K562 (cell line): ENCODE measurements around the gene KBTBD12. TPM values are rescaled to one million over a fixed set of nuclear protein-coding genes. Genes with fewer than 3 reads are reported as not detected.

Source experiments
- ATAC-seq: fragments of 200-7000 bp; cut with Tn5 transposase; 3 replicates; pipeline ENCODE4 v1.9.1; 2020; ENCODE audit warnings: moderate library complexity
- BruUV-seq: library from RNA; stranded (reverse); fragments of 400-500 nt; replicated peaks from 2 replicates; lab custom pipeline; 2021; lab: Mats Ljungman, UMichigan
- CTCF ChIA-PET: fragments of 300-600 bp; formaldehyde crosslinking; extraction: SDS; loops from one replicate; lab custom pipeline; 2021; ENCODE audit warnings: low intra/inter-chr PET ratio; lab: Yijun Ruan, JAX
- POLR2A ChIA-PET: fragments of 300-600, 350-650 bp; sonication (Branson Sonifier 250); formaldehyde crosslinking; extraction: SDS; loops from one replicate; lab custom pipeline; 2021; ENCODE audit warnings: antibody characterized with exemption, inconsistent platforms; lab: Yijun Ruan, JAX
- DNase-seq, 4 experiments: peaks; one replicate each; pipeline versions ENCODE4 v3.0.0 to v3.0.0-alpha.2; 2011 to 2018; ENCODE audit warnings: low spot score in 3 of 4, mixed read lengths in 3 of 4; ENCODE audit errors: extremely low read depth in 1 of 4
- FAIRE-seq: peaks from 2 replicates; lab custom pipeline; 2011; peaks lifted over from hg19 to GRCh38; lab: Jason Lieb, UNC
- H2AFZ ChIP-seq: 2 replicates; pipeline ENCODE4 v1.6.0; 2011; ENCODE audit warnings: low read depth, low read length, control low read depth, inconsistent platforms
- H3K27ac ChIP-seq: fragments of 200-600 bp; 3 replicates; pipeline ENCODE4 v1.8.0; 2011; ENCODE audit warnings: low read depth, mild to moderate bottlenecking, control low read depth, inconsistent platforms, low read length, moderate library complexity, mixed read lengths; ENCODE audit errors: extremely low read depth
- H3K27me3 ChIP-seq, 2 experiments: fragments of 300-600 bp in 1 of 2; 2 replicates in 1 of 2; 3 replicates in 1 of 2; pipeline versions ENCODE4 v1.6.0 to v1.8.0; 2011; ENCODE audit warnings: inconsistent platforms in 2 of 2, low read length in 2 of 2, mild to moderate bottlenecking in 1 of 2, mixed read lengths in 1 of 2, moderate library complexity in 1 of 2; ENCODE audit not compliant: control insufficient read depth in 2 of 2, insufficient read depth in 2 of 2
- H3K36me3 ChIP-seq: fragments of 300-600 bp; 3 replicates; pipeline ENCODE4 v1.8.0; 2011; ENCODE audit warnings: mild to moderate bottlenecking, low read length, inconsistent platforms; ENCODE audit not compliant: control insufficient read depth, insufficient read depth
- H3K4me1 ChIP-seq, 2 experiments: fragments of 200-600 bp in 1 of 2; replicated peaks in 1 of 2; 2 replicates in 1 of 2; 3 replicates in 1 of 2; pipeline versions ENCODE4 v1.5.1 to v1.8.0; 2011; ENCODE audit warnings: inconsistent platforms in 2 of 2, low read length in 2 of 2, mild to moderate bottlenecking in 1 of 2, mixed read lengths in 1 of 2, moderate library complexity in 1 of 2; ENCODE audit not compliant: control insufficient read depth in 2 of 2, insufficient read depth in 2 of 2
- H3K4me2 ChIP-seq: 2 replicates; pipeline ENCODE4 v1.6.1; 2011; ENCODE audit warnings: low read length, control low read depth, inconsistent platforms, mixed read lengths; ENCODE audit not compliant: insufficient read depth
- H3K4me3 ChIP-seq: fragments of 200-600 bp; sonication (generic), shearing (Covaris generic); 2 replicates; pipeline ENCODE4 v1.5.1; 2016; ENCODE audit warnings: control low read depth, inconsistent platforms
- H3K79me2 ChIP-seq: fragments of 200-600 bp; 3 replicates; pipeline ENCODE4 v1.8.0; 2011; ENCODE audit warnings: low read length, inconsistent platforms; ENCODE audit not compliant: control insufficient read depth, insufficient read depth
- H3K9ac ChIP-seq, 2 experiments: 2 replicates each; pipeline versions ENCODE4 v1.6.0 to v1.6.1; 2011; ENCODE audit warnings: low read depth in 2 of 2, low read length in 2 of 2, control low read depth in 1 of 2, inconsistent platforms in 1 of 2, mild to moderate bottlenecking in 1 of 2, mixed read lengths in 1 of 2; ENCODE audit not compliant: insufficient read depth in 1 of 2
- H3K9me1 ChIP-seq: one replicate; pipeline ENCODE4 v1.6.0; 2011; ENCODE audit warnings: inconsistent platforms, mild to moderate bottlenecking, low read length, moderate library complexity; ENCODE audit not compliant: control insufficient read depth, insufficient read depth
- H3K9me3 ChIP-seq: replicated peaks from 2 replicates; pipeline ENCODE4 v1.5.1; 2011; ENCODE audit warnings: low read depth, low read length, inconsistent platforms; ENCODE audit not compliant: control insufficient read depth, insufficient read depth
- H4K20me1 ChIP-seq: replicated peaks from 2 replicates; pipeline ENCODE4 v1.6.1; 2011; ENCODE audit warnings: low read length, inconsistent platforms, mixed read lengths; ENCODE audit not compliant: control insufficient read depth, insufficient read depth
- GABPB1 ChIP-seq: sonication (generic); formaldehyde crosslinking; IDR thresholded peaks from 2 replicates; pipeline ENCODE4 v1.8.0; 2022; ENCODE audit warnings: mild to moderate bottlenecking, missing genetic modification reagents
- MAX ChIP-seq: sonication (generic); formaldehyde crosslinking; IDR thresholded peaks from 2 replicates; pipeline ENCODE4 v1.9.0; 2022; ENCODE audit warnings: mild to moderate bottlenecking, missing genetic modification reagents
- RFX5 ChIP-seq: IDR thresholded peaks from 2 replicates; pipeline ENCODE4 v1.6.1; 2011; ENCODE audit warnings: low read depth, mild to moderate bottlenecking, improper control_type of control experiment, low read length
- SP1 ChIP-seq: sonication (generic); formaldehyde crosslinking; IDR thresholded peaks from 2 replicates; pipeline ENCODE4 v1.8.1; 2022; ENCODE audit warnings: mild to moderate bottlenecking, missing genetic modification reagents
- TFAP4 ChIP-seq: sonication (generic); formaldehyde crosslinking; IDR thresholded peaks from 2 replicates; pipeline ENCODE4 v1.8.0; 2022; ENCODE audit warnings: missing genetic modification reagents, mild to moderate bottlenecking, moderate library complexity, borderline replicate concordance
- WGBS: fragments of 100-300 bp; shearing (Covaris generic); methylation state at CpG from one replicate; pipeline ENCODE4 v1.1.6; 2016; ENCODE audit warnings: low coverage, mixed read lengths; ENCODE audit not compliant: insufficient coverage; ENCODE audit errors: missing lambda C conversion rate; 5-methylcytosine and 5-hydroxymethylcytosine counted together
- in situ Hi-C: fragments of 300-500 bp; cut with MboI; formaldehyde crosslinking; loops from 4 replicates; pipeline ENCODE4 v1.15.0; 2018; ENCODE audit warnings: inconsistent platforms, mixed read lengths
- intact Hi-C: fragments of 100-400 bp; cut with micrococcal nuclease; formaldehyde crosslinking; loops from 2 replicates; pipeline ENCODE4 v1.14.2; 2022
- polyA plus RNA-seq, 8 experiments: library from polyadenylated mRNA; depleted of rRNA in 4 of 8; stranded (reverse) in 5 of 8; unstranded in 3 of 8; fragments of >200 nt; fragmentation: Nextera tagmentation in 2 of 8; fragmentation: Illumina TruSeq in 1 of 8; extraction: Ambion mirVana in 2 of 8; extraction: Trizol in 1 of 8; gene quantifications; 2 replicates each; pipeline versions ENCODE4 v1.2.1 to v1.2.3, GENCODE V29; 2011 to 2014; ENCODE audit warnings: inconsistent platforms in 1 of 8, missing spikeins in 1 of 8
- total RNA-seq, 7 experiments: library from RNA; depleted of rRNA in 6 of 7; stranded (reverse); fragments of >200 nt in 6 of 7; fragmentation: Illumina TruSeq in 2 of 7; extraction: Trizol in 2 of 7; gene quantifications; 2 replicates each; pipeline versions ENCODE4 v1.2.1 to v1.2.3, GENCODE V29; 2011 to 2021; ENCODE audit warnings: low replicate concordance in 1 of 7

KBTBD12 gene
- total and polyA plus RNA-seq, 9 of the 15 experiments (the other 6 are each of a cell fraction or from before 2014, with no cell fraction given) = not detected

GRCh38 chr3:127997016-127997415 lies 82.0 kb downstream of the KBTBD12 start:
- Histone ChIP-seq H3K27me3 (peaks cover 10 to 32% of the 10 kb centered on the region in 2 experiments; a peak in 4 of 5 replicates), H3K4me1 (no peaks in the 10 kb centered on the region), H3K4me2 (no peak overlapping the region), H3K4me3 (no peak overlapping the region), H2AFZ (no peak overlapping the region), H3K79me2 (no peaks in the 10 kb centered on the region), H3K36me3 (no peaks in the 10 kb centered on the region), H3K9me1 (no peaks in the 10 kb centered on the region), H3K9me3 (no peaks in the 10 kb centered on the region), H3K27ac (no peak overlapping the region), H3K9ac (no peak overlapping the region), H4K20me1 (no peaks in the 10 kb centered on the region)
- in situ Hi-C loops = no loop called here
- FAIRE-seq (no peak), ATAC-seq (no peak), DNase-seq (no peak)
- WGBS = 0% methylated on average over 7 of the region's 7 CpGs
- ChIA-PET CTCF (no interaction called here), POLR2A (interaction anchor here (2.2 kb wide), 1 partner anchor 11 kb away, joined by 6 read pairs; no protein-coding TSS in a partner anchor)
- TF ChIP-seq TFAP4 (CRISPR knock-in tag) = no peak
- intact Hi-C loops = no loop called here
- BruUV-seq = no TSS peak

- Histone ChIP-seq H2AFZ (no peak overlapping the region), H3K27me3 (peaks cover 10 to 37% of the 10 kb centered on the region in 2 experiments; a peak in 4 of 5 replicates), H3K9me3 (no peaks in the 10 kb centered on the region), H3K4me3 (no peak overlapping the region), H3K36me3 (no peaks in the 10 kb centered on the region), H3K9me1 (no peaks in the 10 kb centered on the region), H3K9ac (no peak overlapping the region), H3K79me2 (no peaks in the 10 kb centered on the region), H3K27ac (no peak overlapping the region), H3K4me2 (no peak overlapping the region), H3K4me1 (no peaks in the 10 kb centered on the region), H4K20me1 (no peaks in the 10 kb centered on the region)
- no peak for ATAC-seq
- in situ Hi-C loops (no loop called here), intact Hi-C loops (no loop called here)
- no peak for DNase-seq
- BruUV-seq = no TSS peak
- ChIA-PET CTCF (no interaction called here), POLR2A (interaction anchor here (0.6 to 2.2 kb wide), 3 partner anchors 12 to 252 kb away, joined by 3 to 6 read pairs (median 3); no protein-coding TSS in a partner anchor)
- 0% methylated on average over 5 of the region's 5 CpGs for WGBS
- no peak for TF ChIP-seq MAX (CRISPR knock-in tag)
- TF ChIP-seq GABPB1 (CRISPR knock-in tag) = no peak
- TF ChIP-seq SP1 = no peak
- no peak for TF ChIP-seq RFX5
- FAIRE-seq = no peak
Observed at GRCh38 chr3:127997961-127998360, 82.9 kb downstream of the KBTBD12 start.
